WTC11 (cell line): ENCODE data around the gene NEU2.
"Not testable (repeated sequence)": the region's sequence is repeated elsewhere in the genome, so short reads cannot be mapped to it uniquely, and the experiment has no call there.

ENCODE experiments used
- CREB1 ChIP-seq: sonication (generic); formaldehyde crosslinking; IDR thresholded peaks from 2 replicates; pipeline ENCODE4 v1.8.0; 2023; ENCODE audit warnings: mild to moderate bottlenecking, missing genetic modification reagents
- E2F1 ChIP-seq: sonication (generic); formaldehyde crosslinking; IDR thresholded peaks from 2 replicates; pipeline ENCODE4 v1.8.0; 2022; ENCODE audit warnings: mild to moderate bottlenecking, missing genetic modification reagents
- E2F5 ChIP-seq: sonication (generic); formaldehyde crosslinking; IDR thresholded peaks from 2 replicates; pipeline ENCODE4 v1.8.1; 2022; ENCODE audit warnings: mild to moderate bottlenecking, moderate library complexity, missing genetic modification reagents
- FOXP1 ChIP-seq: sonication (generic); formaldehyde crosslinking; IDR thresholded peaks from 2 replicates; pipeline ENCODE4 v1.8.0; 2022; ENCODE audit warnings: missing genetic modification reagents, mild to moderate bottlenecking, moderate library complexity, borderline replicate concordance
- IRF2 ChIP-seq: sonication (generic); formaldehyde crosslinking; IDR thresholded peaks from 2 replicates; pipeline ENCODE4 v1.8.0; 2022; ENCODE audit warnings: low read depth, missing genetic modification reagents, borderline replicate concordance
- MAX ChIP-seq: sonication (generic); formaldehyde crosslinking; IDR thresholded peaks from 2 replicates; pipeline ENCODE4 v1.8.0; 2022; ENCODE audit warnings: mild to moderate bottlenecking, missing genetic modification reagents
- PRRX2 ChIP-seq: fragments of 250-450 bp; sonication (Bioruptor Pico); IDR thresholded peaks from 2 replicates; pipeline ENCODE4 v1.8.0; 2021; ENCODE audit warnings: mild to moderate bottlenecking
- TP53 ChIP-seq: sonication (generic); formaldehyde crosslinking; IDR thresholded peaks from 2 replicates; pipeline ENCODE4 v1.8.1; 2023; ENCODE audit warnings: mild to moderate bottlenecking, missing genetic modification reagents
- ZNF219 ChIP-seq: sonication (generic); formaldehyde crosslinking; IDR thresholded peaks from 2 replicates; pipeline ENCODE4 v1.8.0; 2023; ENCODE audit warnings: missing genetic modification reagents, mild to moderate bottlenecking, borderline replicate concordance
- TF ChIP-seq, protein P1 (sequence below): fragments of 200-600 bp; IDR thresholded peaks from 2 replicates; pipeline ENCODE4 v1.8.0; 2022; ENCODE audit warnings: antibody characterized with exemption
- TF ChIP-seq, protein P2 (sequence below): sonication (generic); formaldehyde crosslinking; IDR thresholded peaks from 2 replicates; pipeline ENCODE4 v1.8.0; 2022; ENCODE audit warnings: mild to moderate bottlenecking, missing genetic modification reagents
- TF ChIP-seq, protein P3 (sequence below): sonication (generic); formaldehyde crosslinking; IDR thresholded peaks from 2 replicates; pipeline ENCODE4 v1.8.1; 2022; ENCODE audit warnings: low read depth, missing genetic modification reagents, borderline replicate concordance

DNA sequence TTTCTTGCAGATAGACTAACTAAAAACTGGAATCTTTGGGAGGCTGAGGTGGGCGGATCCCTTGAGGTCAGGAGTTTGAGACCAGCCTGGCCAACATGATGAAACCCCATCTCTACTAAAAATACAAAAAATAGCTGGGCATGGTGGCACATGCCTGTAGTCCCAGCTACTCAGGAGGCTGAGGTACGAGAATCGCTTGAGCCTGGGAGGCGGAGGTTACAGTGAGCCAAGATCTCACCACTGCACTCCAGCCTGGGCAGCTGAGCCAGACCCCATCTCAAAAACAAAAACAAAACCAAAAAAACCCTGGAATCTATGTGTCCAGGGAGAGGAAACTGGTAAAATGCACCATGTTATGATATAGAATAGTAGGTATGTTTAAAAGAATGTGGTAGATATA is 20.0 kb downstream of the NEU2 start:
- TF ChIP-seq FOXP1; E2F1 (CRISPR knock-in tag); ZNF219 (CRISPR knock-in tag); E2F5 (CRISPR knock-in tag); CREB1 (CRISPR knock-in tag); MAX (CRISPR knock-in tag); TP53 (CRISPR knock-in tag); IRF2; PRRX2: not testable (repeated sequence)
- TF ChIP-seq, protein P1, sequence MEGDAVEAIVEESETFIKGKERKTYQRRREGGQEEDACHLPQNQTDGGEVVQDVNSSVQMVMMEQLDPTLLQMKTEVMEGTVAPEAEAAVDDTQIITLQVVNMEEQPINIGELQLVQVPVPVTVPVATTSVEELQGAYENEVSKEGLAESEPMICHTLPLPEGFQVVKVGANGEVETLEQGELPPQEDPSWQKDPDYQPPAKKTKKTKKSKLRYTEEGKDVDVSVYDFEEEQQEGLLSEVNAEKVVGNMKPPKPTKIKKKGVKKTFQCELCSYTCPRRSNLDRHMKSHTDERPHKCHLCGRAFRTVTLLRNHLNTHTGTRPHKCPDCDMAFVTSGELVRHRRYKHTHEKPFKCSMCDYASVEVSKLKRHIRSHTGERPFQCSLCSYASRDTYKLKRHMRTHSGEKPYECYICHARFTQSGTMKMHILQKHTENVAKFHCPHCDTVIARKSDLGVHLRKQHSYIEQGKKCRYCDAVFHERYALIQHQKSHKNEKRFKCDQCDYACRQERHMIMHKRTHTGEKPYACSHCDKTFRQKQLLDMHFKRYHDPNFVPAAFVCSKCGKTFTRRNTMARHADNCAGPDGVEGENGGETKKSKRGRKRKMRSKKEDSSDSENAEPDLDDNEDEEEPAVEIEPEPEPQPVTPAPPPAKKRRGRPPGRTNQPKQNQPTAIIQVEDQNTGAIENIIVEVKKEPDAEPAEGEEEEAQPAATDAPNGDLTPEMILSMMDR: not testable (repeated sequence)
- TF ChIP-seq, protein P2, sequence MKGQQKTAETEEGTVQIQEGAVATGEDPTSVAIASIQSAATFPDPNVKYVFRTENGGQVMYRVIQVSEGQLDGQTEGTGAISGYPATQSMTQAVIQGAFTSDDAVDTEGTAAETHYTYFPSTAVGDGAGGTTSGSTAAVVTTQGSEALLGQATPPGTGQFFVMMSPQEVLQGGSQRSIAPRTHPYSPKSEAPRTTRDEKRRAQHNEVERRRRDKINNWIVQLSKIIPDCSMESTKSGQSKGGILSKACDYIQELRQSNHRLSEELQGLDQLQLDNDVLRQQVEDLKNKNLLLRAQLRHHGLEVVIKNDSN: not testable (repeated sequence)
- TF ChIP-seq, protein P3, sequence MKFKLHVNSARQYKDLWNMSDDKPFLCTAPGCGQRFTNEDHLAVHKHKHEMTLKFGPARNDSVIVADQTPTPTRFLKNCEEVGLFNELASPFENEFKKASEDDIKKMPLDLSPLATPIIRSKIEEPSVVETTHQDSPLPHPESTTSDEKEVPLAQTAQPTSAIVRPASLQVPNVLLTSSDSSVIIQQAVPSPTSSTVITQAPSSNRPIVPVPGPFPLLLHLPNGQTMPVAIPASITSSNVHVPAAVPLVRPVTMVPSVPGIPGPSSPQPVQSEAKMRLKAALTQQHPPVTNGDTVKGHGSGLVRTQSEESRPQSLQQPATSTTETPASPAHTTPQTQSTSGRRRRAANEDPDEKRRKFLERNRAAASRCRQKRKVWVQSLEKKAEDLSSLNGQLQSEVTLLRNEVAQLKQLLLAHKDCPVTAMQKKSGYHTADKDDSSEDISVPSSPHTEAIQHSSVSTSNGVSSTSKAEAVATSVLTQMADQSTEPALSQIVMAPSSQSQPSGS (CRISPR knock-in tag): not testable (repeated sequence)
